Ascending aorta (tissue), 2 donors: Measurements from ENCODE around the gene ACTL8. TPM values are rescaled to one million over a fixed set of nuclear protein-coding genes. Genes with fewer than 3 reads are reported as not detected.

ENCODE experiments used
- DNase-seq, 2 donors: peaks; one replicate each; pipeline ENCODE4 v3.0.0-alpha.2; 2019; ENCODE audit warnings: low spot score in 2 of 2
- H3K27ac ChIP-seq, 2 donors: fragments of 200-600 bp; sonication (generic); one replicate each; pipeline ENCODE4 v1.5.1; 2016 to 2017; ENCODE audit warnings: mild to moderate bottlenecking in 1 of 2
- H3K27me3 ChIP-seq: fragments of 200-600 bp; sonication (generic); one replicate; pipeline ENCODE4 v1.5.1; 2017
- H3K36me3 ChIP-seq, 2 donors: fragments of 200-600 bp; sonication (generic); one replicate each; pipeline ENCODE4 v1.5.1; 2016
- H3K4me1 ChIP-seq, 2 donors: fragments of 200-600 bp; sonication (generic); one replicate each; pipeline ENCODE4 v1.5.1; 2016 to 2017; ENCODE audit warnings: mild to moderate bottlenecking in 1 of 2
- H3K4me3 ChIP-seq, 2 donors: fragments of 200-600 bp; sonication (generic); one replicate each; pipeline ENCODE4 v1.5.1; 2016 to 2017; ENCODE audit warnings: mild to moderate bottlenecking in 1 of 2
- H3K9me3 ChIP-seq, 2 donors: fragments of 200-600 bp; sonication (generic); one replicate each; pipeline ENCODE4 v1.5.1; 2016
- intact Hi-C: fragments of 100-400 bp; cut with DNase I; formaldehyde crosslinking; loops from one replicate; pipeline ENCODE4 v1.15.1; 2023
- total RNA-seq: library from RNA; depleted of rRNA; stranded (reverse); fragments of >200 nt; gene quantifications from one replicate; pipeline ENCODE4 v1.1.0, GENCODE V29; 2016
- TF ChIP-seq, protein P1 (sequence below), 3 experiments: fragments of 200-600 bp in 2 of 3; fragments of 450-650 bp in 1 of 3; sonication (generic) in 2 of 3; IDR thresholded peaks; one replicate each; pipeline ENCODE4 v1.5.1; 2016 to 2019; ENCODE audit warnings: antibody characterized with exemption in 3 of 3, mild to moderate bottlenecking in 1 of 3, moderate library complexity in 1 of 3

Gene ACTL8
- total RNA-seq, 1 donor from 2014 or later: not detected

DNA sequence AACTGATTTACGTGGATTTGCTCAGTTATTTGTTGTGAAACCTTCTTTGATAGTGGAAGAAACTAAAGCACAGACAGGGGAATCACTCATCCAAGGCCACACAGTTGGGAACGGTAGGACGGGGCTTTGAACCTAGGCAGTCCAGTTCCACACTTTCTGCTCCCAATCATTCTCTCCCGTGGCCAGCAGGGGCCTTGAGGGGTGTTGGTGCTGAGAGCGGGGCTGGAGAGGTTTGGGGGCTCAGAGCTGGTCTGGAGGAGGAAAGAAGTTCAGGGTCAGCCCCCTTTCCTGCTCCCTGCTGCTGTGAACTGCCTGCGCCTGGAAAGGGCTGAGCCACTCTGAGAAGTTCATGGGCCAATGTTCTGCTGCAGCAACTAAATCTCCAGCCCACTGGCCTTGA is 31.4 kb upstream of the ACTL8 start:
- TF ChIP-seq, protein P1, sequence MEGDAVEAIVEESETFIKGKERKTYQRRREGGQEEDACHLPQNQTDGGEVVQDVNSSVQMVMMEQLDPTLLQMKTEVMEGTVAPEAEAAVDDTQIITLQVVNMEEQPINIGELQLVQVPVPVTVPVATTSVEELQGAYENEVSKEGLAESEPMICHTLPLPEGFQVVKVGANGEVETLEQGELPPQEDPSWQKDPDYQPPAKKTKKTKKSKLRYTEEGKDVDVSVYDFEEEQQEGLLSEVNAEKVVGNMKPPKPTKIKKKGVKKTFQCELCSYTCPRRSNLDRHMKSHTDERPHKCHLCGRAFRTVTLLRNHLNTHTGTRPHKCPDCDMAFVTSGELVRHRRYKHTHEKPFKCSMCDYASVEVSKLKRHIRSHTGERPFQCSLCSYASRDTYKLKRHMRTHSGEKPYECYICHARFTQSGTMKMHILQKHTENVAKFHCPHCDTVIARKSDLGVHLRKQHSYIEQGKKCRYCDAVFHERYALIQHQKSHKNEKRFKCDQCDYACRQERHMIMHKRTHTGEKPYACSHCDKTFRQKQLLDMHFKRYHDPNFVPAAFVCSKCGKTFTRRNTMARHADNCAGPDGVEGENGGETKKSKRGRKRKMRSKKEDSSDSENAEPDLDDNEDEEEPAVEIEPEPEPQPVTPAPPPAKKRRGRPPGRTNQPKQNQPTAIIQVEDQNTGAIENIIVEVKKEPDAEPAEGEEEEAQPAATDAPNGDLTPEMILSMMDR (IDR thresholded peaks at IDR 0.05): no peak
- H3K27ac ChIP-seq: no peak overlapping the region
- DNase-seq: no peak
- H3K27me3 ChIP-seq: no peaks in the 10 kb centered on the region
- no peaks in the 10 kb centered on the region for H3K36me3 ChIP-seq
- intact Hi-C loops: no loop called here
- H3K9me3 ChIP-seq: no peaks in the 10 kb centered on the region
- no peak overlapping the region for H3K4me3 ChIP-seq
- no peaks in the 10 kb centered on the region for H3K4me1 ChIP-seq

DNA sequence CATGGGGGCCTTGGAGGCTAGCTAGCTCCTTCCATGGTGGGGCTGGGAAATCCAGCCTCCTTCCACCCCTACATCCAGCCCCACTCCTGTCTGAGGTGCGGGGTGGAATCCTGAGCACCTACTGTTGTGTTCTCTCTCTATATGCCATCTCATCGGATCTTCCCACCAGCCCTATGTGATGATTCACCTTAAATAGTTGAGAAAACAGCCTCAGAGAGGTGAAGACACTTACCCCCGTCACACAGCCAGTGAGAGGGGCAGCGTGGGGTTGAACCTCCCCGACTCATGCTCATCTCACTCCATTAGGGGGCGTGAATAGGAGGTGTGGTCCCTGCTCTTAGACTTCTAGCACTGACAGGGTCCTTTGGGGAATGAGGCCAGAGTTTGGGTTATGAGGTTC is 31.0 kb upstream of the ACTL8 start:
- Histone ChIP-seq H3K36me3 (no peaks in the 10 kb centered on the region), H3K4me1 (no peaks in the 10 kb centered on the region), H3K4me3 (no peak overlapping the region), H3K27me3 (no peaks in the 10 kb centered on the region), H3K9me3 (no peaks in the 10 kb centered on the region), H3K27ac (no peak overlapping the region)
- no peak for DNase-seq
- intact Hi-C loops: no loop called here
- TF ChIP-seq, protein P1 (IDR thresholded peaks at IDR 0.05): no peak

DNA sequence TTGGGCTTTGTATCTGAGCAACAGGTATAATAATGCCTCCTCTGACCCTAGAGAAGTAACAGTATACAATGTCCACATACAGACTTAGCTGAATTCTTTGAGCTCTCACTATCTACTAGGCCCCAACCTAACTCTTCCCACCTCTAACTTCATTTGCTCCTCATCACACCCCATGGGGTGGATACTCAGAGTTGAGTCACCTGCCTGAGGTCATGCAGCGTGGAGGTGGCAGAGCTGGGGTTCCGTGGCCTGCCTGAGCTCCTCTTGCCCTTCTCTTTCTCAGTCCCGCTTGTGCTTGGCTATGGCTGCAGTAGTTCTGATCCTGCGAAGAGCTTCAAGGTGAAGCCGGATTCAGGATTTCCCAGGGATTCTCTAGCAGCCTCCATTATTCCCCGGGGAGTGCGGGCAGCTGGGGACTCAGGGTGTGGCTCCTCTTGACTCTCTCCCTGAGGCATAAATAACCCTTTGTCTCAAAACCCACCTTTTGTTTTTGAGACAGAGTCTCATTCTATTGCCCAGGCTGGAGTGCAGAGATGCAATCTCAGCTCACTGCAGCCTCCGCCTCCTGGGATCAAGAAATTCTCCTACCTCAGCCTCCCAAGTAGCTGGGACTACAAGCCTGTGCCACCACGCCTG is 29.9 kb upstream of the ACTL8 start:
- Histone ChIP-seq H3K27me3 (no peaks in the 10 kb centered on the region), H3K36me3 (no peaks in the 10 kb centered on the region), H3K9me3 (no peaks in the 10 kb centered on the region), H3K4me1 (no peaks in the 10 kb centered on the region), H3K4me3 (no peak overlapping the region), H3K27ac (no peak overlapping the region)
- TF ChIP-seq, protein P1 (IDR thresholded peaks at IDR 0.05): no peak
- intact Hi-C loops: no loop called here
- no peak for DNase-seq

DNA sequence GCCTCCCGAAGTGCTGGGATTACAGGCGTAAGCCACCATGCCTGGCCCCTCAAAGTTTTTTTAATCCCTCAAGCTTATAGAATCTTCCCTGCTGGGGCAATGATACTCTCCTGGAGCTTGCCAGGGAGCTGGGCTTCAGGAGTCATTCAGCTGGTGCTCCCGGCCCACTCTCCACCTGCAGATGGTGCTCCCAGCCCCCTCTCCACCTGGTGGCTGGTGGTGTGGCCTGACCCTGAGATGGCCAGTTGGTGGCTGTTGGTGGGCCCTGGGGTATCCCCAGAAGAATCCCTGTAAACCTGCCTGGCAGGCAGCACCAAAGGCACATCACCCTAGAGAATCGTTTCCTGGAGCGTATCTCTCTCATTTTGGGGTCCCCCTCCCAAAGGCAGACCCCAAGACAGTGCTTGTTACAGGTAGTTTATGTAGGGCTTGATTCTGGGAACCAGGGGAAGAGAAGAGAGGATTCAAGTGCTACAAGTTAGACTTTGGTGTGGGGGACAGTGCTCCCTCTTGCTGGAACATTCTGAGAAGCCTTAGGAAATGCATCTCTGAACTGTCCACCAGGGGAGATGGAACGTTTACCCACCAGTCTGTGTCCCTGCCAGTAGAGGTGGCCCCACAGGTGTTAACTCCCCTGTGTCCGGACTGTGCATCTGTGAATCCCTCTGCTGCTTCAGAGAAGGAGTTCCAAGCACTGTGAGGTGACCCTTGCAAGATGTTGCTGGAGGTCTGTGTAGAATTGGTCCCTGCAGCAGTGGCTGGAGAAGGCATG is 29.1 kb upstream of the ACTL8 start:
- H3K36me3 ChIP-seq: no peaks in the 10 kb centered on the region
- H3K4me3 ChIP-seq: no peak overlapping the region
- no peak overlapping the region for H3K27ac ChIP-seq
- TF ChIP-seq, protein P1 (IDR thresholded peaks at IDR 0.05): no peak
- H3K9me3 ChIP-seq: no peaks in the 10 kb centered on the region
- no peak for DNase-seq
- no peaks in the 10 kb centered on the region for H3K4me1 ChIP-seq
- intact Hi-C loops: no loop called here
- no peaks in the 10 kb centered on the region for H3K27me3 ChIP-seq

DNA sequence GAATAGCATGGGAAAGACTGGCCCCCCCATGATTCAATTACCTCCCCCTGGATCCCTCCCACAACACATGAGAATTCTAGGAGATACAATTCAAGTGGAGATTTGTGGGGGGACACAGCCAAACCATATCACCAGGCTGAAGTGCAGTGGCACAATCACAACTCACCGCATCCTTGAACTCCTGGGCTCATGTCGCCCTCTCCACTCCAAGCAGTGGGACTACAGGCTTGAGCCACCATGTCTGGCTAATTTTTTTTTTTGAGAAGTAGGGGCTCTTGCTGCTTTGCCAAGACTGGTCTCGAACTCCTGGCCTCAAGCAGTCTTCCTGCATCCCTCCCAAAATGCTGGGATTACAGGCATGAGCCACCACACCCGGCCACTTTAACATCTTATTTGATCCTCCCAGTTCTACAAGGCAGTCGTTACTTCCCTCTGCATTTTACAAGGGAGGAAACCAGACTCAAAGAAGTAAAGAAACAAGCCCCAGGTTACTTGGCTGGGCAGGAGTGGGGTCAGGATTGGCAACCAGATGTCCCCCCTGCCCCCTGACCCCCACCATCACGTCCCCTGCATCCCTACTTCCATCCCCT is 26.9 kb upstream of the ACTL8 start:
- H3K4me3 ChIP-seq: no peak overlapping the region
- intact Hi-C loops: no loop called here
- no peak for DNase-seq

More for the DNA sequence above, 26.9 kb upstream of the ACTL8 start:
- Histone ChIP-seq H3K27ac (no peak overlapping the region), H3K36me3 (no peaks in the 10 kb centered on the region), H3K27me3 (no peaks in the 10 kb centered on the region), H3K9me3 (no peaks in the 10 kb centered on the region), H3K4me1 (no peaks in the 10 kb centered on the region)
- TF ChIP-seq, protein P1 (IDR thresholded peaks at IDR 0.05): no peak
